Urinary bladder (tissue), 4 donors: ENCODE measurements around the gene PIEZO1. TPM values are rescaled to one million over a fixed set of nuclear protein-coding genes. Genes with fewer than 3 reads are reported as not detected.

Source experiments
- DNase-seq: peaks from one replicate; pipeline ENCODE4 v3.0.0-alpha.2; 2015; ENCODE audit errors: extremely low spot score
- H3K27ac ChIP-seq: one replicate; pipeline ENCODE4 v1.5.1; 2013; ENCODE audit warnings: low read depth, mild to moderate bottlenecking, moderate library complexity
- H3K36me3 ChIP-seq: one replicate; pipeline ENCODE4 v1.6.1; 2013; ENCODE audit warnings: mild to moderate bottlenecking, moderate library complexity; ENCODE audit not compliant: insufficient read depth
- H3K4me1 ChIP-seq: one replicate; pipeline ENCODE4 v1.6.1; 2013; ENCODE audit warnings: mild to moderate bottlenecking, moderate library complexity; ENCODE audit not compliant: insufficient read depth
- H3K4me3 ChIP-seq: one replicate; pipeline ENCODE4 v1.5.1; 2013; ENCODE audit warnings: low read depth, low read length
- WGBS: extraction: QIAGEN DNeasy Blood & Tissue Kit; methylation state at CpG from one replicate; pipeline ENCODE4 v1.1.7; 2013; 5-methylcytosine and 5-hydroxymethylcytosine counted together
- polyA plus RNA-seq: library from polyadenylated mRNA; stranded (reverse); fragments of 200-250 nt; gene quantifications from one replicate; pipeline ENCODE4 v1.2.3, GENCODE V29; 2013
- total RNA-seq: library from RNA; depleted of rRNA; stranded (reverse); fragments of >200 nt; gene quantifications from one replicate; pipeline ENCODE4 v1.2.3, GENCODE V29; 2014
- donor health status: healthy with polysubstance abuse.
- donor health status: healthy.

PIEZO1 gene
- total and polyA plus RNA-seq, 2 donors: 62.0 to 205 TPM

- Histone ChIP-seq H3K36me3 (no peaks in the 10 kb centered on the region), H3K4me3 (no peak overlapping the region), H3K4me1 (no peaks in the 10 kb centered on the region), H3K27ac (no peak overlapping the region)
- WGBS: 65% methylated on average over 39 of the region's 39 CpGs
- no peak for DNase-seq
Measured at GRCh38 chr16:88744577-88745521, 40.2 kb downstream of the PIEZO1 start.

- Histone ChIP-seq H3K27ac (no peak overlapping the region), H3K4me1 (no peaks in the 10 kb centered on the region), H3K36me3 (no peaks in the 10 kb centered on the region), H3K4me3 (no peak overlapping the region)
- no peak for DNase-seq
- 59% methylated on average over 32 of the region's 32 CpGs for WGBS
Measured at GRCh38 chr16:88743693-88744576, 41.1 kb downstream of the PIEZO1 start.

GRCh38 chr16:88742896-88743605, 42.0 kb downstream of the PIEZO1 start:
- WGBS: 82% methylated on average over 19 of the region's 19 CpGs
- Histone ChIP-seq H3K27ac (no peak overlapping the region), H3K36me3 (no peaks in the 10 kb centered on the region), H3K4me3 (no peak overlapping the region), H3K4me1 (no peaks in the 10 kb centered on the region)
- no peak for DNase-seq

- Histone ChIP-seq H3K4me3 (no peak overlapping the region), H3K4me1 (no peaks in the 10 kb centered on the region), H3K36me3 (no peaks in the 10 kb centered on the region), H3K27ac (no peak overlapping the region)
- 90% methylated on average over 16 of the region's 17 CpGs for WGBS
- no peak for DNase-seq
Measured at GRCh38 chr16:88741368-88741767, 43.7 kb downstream of the PIEZO1 start.

- 84% methylated on average over 12 of the region's 12 CpGs for WGBS
- H3K36me3 ChIP-seq: no peaks in the 10 kb centered on the region
Measured at GRCh38 chr16:88740727-88741055, 44.3 kb downstream of the PIEZO1 start.

GRCh38 chr16:88739977-88740726, 44.9 kb downstream of the PIEZO1 start:
- no peak for DNase-seq
- 87% methylated on average over 33 of the region's 33 CpGs for WGBS
- H3K36me3 ChIP-seq: no peaks in the 10 kb centered on the region
- no peak overlapping the region for H3K27ac ChIP-seq
- H3K4me3 ChIP-seq: no peak overlapping the region
- no peaks in the 10 kb centered on the region for H3K4me1 ChIP-seq

More at GRCh38 chr16:88740727-88741055, 44.3 kb downstream of the PIEZO1 start:
- Histone ChIP-seq H3K4me3 (no peak overlapping the region), H3K4me1 (no peaks in the 10 kb centered on the region), H3K27ac (no peak overlapping the region)
- DNase-seq: no peak

DNA sequence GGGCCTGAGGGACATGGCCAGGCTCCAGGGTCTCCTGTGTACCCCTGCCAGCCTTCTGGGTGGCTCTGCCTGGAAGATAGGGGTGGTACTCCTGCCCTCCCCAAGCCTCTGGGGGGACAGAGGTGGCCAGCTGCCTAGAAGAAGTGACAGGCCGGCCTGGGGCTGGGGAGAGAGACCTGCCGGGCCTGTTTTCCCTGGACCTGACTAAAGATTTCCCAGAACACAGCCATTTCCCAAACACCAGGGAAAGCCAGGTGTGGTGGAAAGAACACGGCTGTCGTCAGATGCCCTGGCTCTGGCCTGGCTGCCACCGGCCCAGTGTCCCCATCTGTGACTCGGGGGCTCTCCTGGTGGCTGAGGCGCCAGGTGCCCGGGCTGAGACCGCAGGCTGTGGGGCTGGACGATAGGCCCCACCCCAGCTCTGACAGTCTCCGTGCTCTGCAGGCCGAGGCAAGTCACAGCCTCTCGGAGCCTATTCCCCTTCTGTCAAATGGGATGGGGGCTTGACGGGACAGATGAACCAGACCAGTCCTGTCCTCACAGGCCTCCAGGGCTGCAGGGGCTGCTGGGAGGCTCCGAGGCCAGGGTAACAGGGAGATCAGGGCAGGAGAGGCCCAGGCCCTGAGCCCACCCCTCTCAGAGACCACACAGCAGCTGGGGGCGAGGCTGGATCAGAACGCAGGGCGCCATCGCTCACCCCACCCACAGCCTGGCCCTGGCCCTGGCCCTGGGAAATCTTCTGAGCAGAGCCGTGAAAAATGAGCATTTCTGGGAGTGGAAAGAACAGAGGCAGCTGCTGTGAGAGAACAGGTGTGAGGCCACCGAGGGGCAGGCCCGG, 45.7 kb downstream of the PIEZO1 start:
- 83% methylated on average over 22 of the region's 22 CpGs for WGBS
- Histone ChIP-seq H3K4me3 (no peak overlapping the region), H3K27ac (no peak overlapping the region), H3K36me3 (no peaks in the 10 kb centered on the region), H3K4me1 (no peaks in the 10 kb centered on the region)
- no peak for DNase-seq

DNA sequence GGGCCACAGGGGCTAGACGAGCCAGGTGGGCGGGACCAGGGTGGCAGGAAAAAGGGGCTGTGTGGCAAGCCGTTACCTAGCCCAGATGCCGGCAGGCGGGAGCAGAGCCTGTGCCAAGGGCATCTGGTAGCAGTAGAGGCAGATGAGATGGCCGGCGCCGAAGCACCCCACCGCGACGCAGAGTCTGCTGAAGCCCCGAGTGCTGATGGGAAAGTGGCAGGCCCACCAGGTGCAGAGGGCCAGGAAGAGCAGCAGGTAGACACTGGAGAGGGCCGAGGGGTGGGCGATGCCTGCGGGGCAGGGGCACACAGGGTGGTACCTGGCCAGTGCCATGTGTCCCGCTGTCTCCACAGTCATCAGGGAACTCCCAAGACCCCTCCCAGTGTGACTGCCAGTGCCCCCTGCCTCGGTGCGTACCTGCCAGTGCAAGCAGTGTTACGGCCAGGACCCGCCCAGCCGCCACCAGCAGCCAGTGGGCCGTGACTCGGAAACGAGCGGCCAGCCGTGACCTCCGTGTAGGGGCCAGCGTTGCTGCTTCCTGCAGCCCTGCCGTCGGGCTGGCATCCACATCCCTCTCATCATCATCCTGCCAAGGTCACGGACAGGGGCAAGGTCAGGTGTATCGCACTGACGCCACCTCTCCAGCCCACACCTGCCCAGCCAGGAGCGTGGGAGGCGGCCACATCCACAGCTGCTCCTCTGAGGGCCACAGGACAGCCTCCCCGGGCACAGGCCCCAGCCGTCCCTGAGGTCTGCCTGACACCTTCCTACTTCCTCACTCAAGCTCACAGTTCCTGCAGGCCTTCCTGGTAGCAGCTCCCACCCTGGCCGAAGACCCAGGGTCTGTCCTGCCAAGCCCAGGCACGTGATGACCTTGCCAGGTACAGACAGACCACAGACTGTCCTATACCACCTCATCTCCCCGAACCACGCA, 46.6 kb downstream of the PIEZO1 start:
- WGBS: 86% methylated on average over 41 of the region's 41 CpGs
- no peak for DNase-seq
- Histone ChIP-seq H3K4me3 (no peak overlapping the region), H3K4me1 (no peaks in the 10 kb centered on the region), H3K27ac (no peak overlapping the region), H3K36me3 (no peaks in the 10 kb centered on the region)

DNA sequence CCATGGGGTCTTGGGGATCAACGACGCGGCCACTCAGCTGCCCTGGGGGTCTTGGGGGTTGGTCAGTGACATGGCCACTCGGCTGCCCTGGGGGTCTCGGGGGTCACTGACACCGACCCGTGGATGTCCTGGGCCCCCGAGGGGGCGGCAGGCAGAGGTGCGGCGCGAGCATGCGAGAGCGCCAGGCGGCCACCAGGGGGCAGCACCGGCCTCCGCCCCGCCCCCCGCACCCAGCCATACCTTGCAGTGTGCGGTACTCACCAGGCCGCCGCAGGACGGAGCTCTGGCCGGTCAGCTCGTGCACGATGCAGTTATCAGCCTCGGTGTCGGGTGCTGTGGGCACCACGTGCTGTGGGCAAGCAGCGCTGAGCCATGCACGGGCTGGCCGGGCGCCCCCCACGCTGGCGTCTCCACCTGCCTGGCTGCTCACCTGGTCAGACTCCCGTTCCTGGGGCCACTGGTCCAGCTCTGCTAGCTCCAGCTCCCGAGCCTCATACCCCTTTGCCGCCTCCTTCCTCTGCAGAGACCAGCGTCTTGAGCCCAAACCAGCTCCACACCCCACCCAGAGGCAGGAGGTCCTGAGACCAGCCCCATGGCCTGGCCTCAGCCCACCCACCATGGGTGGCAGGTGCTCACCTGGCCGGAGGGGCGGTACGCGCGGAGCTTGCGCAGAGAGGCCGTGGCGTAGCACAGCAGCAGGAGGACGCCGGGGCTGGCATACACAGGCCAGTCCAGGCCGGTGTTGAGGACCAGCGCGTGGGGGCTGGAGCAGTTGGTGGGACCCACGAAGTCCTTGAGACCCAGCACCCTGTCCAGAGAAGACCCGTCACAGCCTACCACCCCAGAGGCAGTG, 47.5 kb downstream of the PIEZO1 start:
- H3K27ac ChIP-seq: no peak overlapping the region
- no peaks in the 10 kb centered on the region for H3K36me3 ChIP-seq
- no peak overlapping the region for H3K4me3 ChIP-seq
- H3K4me1 ChIP-seq: no peaks in the 10 kb centered on the region
- WGBS: 40% methylated on average over 54 of the region's 54 CpGs
- no peak for DNase-seq

- Histone ChIP-seq H3K4me3 (no peak overlapping the region), H3K36me3 (no peaks in the 10 kb centered on the region)
- 95% methylated on average over 21 of the region's 21 CpGs for WGBS
Measured at GRCh38 chr16:88736496-88736895, 48.5 kb downstream of the PIEZO1 start.

GRCh38 chr16:88736088-88736487, 48.9 kb downstream of the PIEZO1 start:
- Histone ChIP-seq H3K4me1 (no peaks in the 10 kb centered on the region), H3K4me3 (no peak overlapping the region), H3K36me3 (no peaks in the 10 kb centered on the region), H3K27ac (no peak overlapping the region)
- 93% methylated on average over 21 of the region's 21 CpGs for WGBS
- DNase-seq: no peak

More at GRCh38 chr16:88736496-88736895, 48.5 kb downstream of the PIEZO1 start:
- Histone ChIP-seq H3K4me1 (no peaks in the 10 kb centered on the region), H3K27ac (no peak overlapping the region)
- DNase-seq: no peak
